ENCODE data around the gene NSMCE1. TPM values are rescaled to one million over a fixed set of nuclear protein-coding genes. Genes with fewer than 3 reads are reported as not detected.
A peak's percentile ranks its signal among the peaks of the same experiment; 100 is the strongest.

The NSMCE1 gene
- total and polyA plus RNA-seq, 4 donors: 16.5 to 39.0 (median 21.7) TPM

DNA sequence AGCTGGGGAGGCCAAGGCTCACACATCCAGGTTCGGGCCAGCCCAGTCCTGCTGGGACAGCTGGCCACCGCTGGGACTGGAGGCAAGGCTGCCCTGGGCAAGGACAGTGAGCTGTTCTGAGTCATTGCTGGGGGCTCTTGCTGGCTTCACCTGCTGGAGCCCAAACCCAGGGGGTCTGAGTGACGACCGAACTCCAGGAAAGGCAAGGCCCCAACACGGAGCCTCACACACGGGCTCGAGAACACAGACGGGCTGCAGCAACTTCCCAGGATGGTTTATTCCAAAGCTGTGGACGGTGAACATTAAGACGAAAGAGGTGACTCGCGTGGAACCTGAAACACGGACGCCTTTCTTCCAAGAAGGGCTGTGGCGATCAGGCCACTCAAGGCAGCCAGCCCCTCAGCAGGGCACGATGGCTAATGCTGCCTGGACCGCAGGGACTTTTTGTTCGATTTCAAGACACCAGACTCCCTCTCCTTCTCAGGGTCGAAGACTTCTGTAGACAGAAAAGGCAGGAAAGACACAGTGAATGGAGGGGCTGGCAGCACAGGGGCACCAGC is 43.8 kb downstream of the NSMCE1 start:
- Histone ChIP-seq H3K4me1 (ENCODE audit: control insufficient read depth in 4 of 4, insufficient read depth in 4 of 4, low read length in 3 of 4) (peaks cover 2 to 53% (median 35%) of the 10 kb centered on the region in 4 donors), H3K36me3 (ENCODE audit: control insufficient read depth in 4 of 4, insufficient read depth in 3 of 4, low read depth in 1 of 4, low read length in 3 of 4) (peaks cover under 1 to 5% (median 4%) of the 10 kb centered on the region in 4 donors), H3K27me3 (ENCODE audit: control insufficient read depth in 4 of 4, insufficient read depth in 4 of 4, low read length in 3 of 4) (no peaks in the 10 kb centered on the region), H3K9ac (ENCODE audit: low read depth in 1 of 2, low read length in 2 of 2) (no peak overlapping the region), H3K27ac (ENCODE audit: low read depth in 1 of 2, low read length in 2 of 2) (peak overlapping the region in 1 of 2 donors; percentile 39), H3K4me3 (ENCODE audit: low read depth in 1 of 3, low read length in 3 of 3) (no peak overlapping the region), H3K9me3 (ENCODE audit: control insufficient read depth in 4 of 4, low read length in 3 of 4) (no peaks in the 10 kb centered on the region)
- 81% methylated on average over 19 of the region's 19 CpGs for WGBS
- no peak for TF ChIP-seq YY1 (IDR thresholded peaks at IDR 0.05)
- no peak for TF ChIP-seq NR2F2 (IDR thresholded peaks at IDR 0.05)
- no peak for TF ChIP-seq FOXA2 (IDR thresholded peaks at IDR 0.05)
- TF ChIP-seq JUND (IDR thresholded peaks at IDR 0.05): no peak
- TF ChIP-seq, protein P1, sequence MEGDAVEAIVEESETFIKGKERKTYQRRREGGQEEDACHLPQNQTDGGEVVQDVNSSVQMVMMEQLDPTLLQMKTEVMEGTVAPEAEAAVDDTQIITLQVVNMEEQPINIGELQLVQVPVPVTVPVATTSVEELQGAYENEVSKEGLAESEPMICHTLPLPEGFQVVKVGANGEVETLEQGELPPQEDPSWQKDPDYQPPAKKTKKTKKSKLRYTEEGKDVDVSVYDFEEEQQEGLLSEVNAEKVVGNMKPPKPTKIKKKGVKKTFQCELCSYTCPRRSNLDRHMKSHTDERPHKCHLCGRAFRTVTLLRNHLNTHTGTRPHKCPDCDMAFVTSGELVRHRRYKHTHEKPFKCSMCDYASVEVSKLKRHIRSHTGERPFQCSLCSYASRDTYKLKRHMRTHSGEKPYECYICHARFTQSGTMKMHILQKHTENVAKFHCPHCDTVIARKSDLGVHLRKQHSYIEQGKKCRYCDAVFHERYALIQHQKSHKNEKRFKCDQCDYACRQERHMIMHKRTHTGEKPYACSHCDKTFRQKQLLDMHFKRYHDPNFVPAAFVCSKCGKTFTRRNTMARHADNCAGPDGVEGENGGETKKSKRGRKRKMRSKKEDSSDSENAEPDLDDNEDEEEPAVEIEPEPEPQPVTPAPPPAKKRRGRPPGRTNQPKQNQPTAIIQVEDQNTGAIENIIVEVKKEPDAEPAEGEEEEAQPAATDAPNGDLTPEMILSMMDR (IDR thresholded peaks at IDR 0.05; ENCODE audit: low read depth, low read length, missing input control): no peak
- no peak for TF ChIP-seq SP1 (IDR thresholded peaks at IDR 0.05)
- TF ChIP-seq FOXA1 (IDR thresholded peaks at IDR 0.05): no peak
- TF ChIP-seq, protein P2, sequence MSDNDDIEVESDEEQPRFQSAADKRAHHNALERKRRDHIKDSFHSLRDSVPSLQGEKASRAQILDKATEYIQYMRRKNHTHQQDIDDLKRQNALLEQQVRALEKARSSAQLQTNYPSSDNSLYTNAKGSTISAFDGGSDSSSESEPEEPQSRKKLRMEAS (IDR thresholded peaks at IDR 0.05): no peak
- no peak for TF ChIP-seq EGR1 (IDR thresholded peaks at IDR 0.05; ENCODE audit: low read depth in 2 of 2)
- TF ChIP-seq HNF4G (IDR thresholded peaks at IDR 0.05): no peak
- no peak for TF ChIP-seq RXRA (IDR thresholded peaks at IDR 0.05)
- no peak for TF ChIP-seq GABPA (IDR thresholded peaks at IDR 0.05 in 1 of 2, conservative IDR thresholded peaks at IDR 0.05 in 1 of 2)
- TF ChIP-seq, protein P3, sequence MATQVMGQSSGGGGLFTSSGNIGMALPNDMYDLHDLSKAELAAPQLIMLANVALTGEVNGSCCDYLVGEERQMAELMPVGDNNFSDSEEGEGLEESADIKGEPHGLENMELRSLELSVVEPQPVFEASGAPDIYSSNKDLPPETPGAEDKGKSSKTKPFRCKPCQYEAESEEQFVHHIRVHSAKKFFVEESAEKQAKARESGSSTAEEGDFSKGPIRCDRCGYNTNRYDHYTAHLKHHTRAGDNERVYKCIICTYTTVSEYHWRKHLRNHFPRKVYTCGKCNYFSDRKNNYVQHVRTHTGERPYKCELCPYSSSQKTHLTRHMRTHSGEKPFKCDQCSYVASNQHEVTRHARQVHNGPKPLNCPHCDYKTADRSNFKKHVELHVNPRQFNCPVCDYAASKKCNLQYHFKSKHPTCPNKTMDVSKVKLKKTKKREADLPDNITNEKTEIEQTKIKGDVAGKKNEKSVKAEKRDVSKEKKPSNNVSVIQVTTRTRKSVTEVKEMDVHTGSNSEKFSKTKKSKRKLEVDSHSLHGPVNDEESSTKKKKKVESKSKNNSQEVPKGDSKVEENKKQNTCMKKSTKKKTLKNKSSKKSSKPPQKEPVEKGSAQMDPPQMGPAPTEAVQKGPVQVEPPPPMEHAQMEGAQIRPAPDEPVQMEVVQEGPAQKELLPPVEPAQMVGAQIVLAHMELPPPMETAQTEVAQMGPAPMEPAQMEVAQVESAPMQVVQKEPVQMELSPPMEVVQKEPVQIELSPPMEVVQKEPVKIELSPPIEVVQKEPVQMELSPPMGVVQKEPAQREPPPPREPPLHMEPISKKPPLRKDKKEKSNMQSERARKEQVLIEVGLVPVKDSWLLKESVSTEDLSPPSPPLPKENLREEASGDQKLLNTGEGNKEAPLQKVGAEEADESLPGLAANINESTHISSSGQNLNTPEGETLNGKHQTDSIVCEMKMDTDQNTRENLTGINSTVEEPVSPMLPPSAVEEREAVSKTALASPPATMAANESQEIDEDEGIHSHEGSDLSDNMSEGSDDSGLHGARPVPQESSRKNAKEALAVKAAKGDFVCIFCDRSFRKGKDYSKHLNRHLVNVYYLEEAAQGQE (IDR thresholded peaks at IDR 0.05): no peak
- no peak for TF ChIP-seq RAD21 (IDR thresholded peaks at IDR 0.05)
- TF ChIP-seq, protein P4, sequence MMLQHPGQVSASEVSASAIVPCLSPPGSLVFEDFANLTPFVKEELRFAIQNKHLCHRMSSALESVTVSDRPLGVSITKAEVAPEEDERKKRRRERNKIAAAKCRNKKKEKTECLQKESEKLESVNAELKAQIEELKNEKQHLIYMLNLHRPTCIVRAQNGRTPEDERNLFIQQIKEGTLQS (IDR thresholded peaks at IDR 0.05): no peak
- no peak for TF ChIP-seq TAF1 (conservative IDR thresholded peaks at IDR 0.05)
- TF ChIP-seq, protein P5, sequence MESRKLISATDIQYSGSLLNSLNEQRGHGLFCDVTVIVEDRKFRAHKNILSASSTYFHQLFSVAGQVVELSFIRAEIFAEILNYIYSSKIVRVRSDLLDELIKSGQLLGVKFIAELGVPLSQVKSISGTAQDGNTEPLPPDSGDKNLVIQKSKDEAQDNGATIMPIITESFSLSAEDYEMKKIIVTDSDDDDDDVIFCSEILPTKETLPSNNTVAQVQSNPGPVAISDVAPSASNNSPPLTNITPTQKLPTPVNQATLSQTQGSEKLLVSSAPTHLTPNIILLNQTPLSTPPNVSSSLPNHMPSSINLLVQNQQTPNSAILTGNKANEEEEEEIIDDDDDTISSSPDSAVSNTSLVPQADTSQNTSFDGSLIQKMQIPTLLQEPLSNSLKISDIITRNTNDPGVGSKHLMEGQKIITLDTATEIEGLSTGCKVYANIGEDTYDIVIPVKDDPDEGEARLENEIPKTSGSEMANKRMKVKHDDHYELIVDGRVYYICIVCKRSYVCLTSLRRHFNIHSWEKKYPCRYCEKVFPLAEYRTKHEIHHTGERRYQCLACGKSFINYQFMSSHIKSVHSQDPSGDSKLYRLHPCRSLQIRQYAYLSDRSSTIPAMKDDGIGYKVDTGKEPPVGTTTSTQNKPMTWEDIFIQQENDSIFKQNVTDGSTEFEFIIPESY (IDR thresholded peaks at IDR 0.05): no peak
- no peak for DNase-seq (ENCODE audit: low spot score)
